ENCODE measurements around the gene SLC2A10.

Gene SLC2A10

DNA sequence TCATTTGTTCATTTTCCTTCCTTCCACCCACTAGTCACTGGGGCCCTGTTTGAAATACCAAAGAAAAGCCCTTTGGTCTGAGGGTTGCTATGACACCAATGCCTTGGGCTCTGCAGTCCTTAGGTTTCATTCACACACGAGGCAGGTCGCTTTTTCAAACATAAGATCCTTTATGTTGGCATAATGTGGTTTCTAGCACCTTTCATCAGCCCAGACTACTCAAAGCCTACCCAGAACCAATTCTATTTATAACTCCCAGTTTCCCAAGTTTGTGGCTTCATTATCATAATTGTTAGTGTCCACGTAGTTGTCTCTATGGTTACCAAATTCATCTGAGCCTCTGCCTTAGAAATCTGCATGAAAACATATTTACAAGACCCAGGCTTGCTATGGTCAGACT is 13.6 kb upstream of the SLC2A10 start:
- Histone ChIP-seq H3K4me3 (replicated peaks; ENCODE audit: insufficient read depth, low read length) (no peak overlapping the region), H3K27ac (replicated peaks) (no peak overlapping the region), H3K27me3 (ENCODE audit: insufficient read depth, poor library complexity, severe bottlenecking) (no peaks in the 10 kb centered on the region)
- no peak for DNase-seq (ENCODE audit: low read depth in 1 of 2, low spot score in 1 of 2)
- no peak for TF ChIP-seq SPI1 (IDR thresholded peaks at IDR 0.05; ENCODE audit: borderline replicate concordance, low read depth)
- no peak for TF ChIP-seq CTCF (IDR thresholded peaks at IDR 0.05; ENCODE audit: insufficient read depth, low read length)
- TF ChIP-seq, protein P1, sequence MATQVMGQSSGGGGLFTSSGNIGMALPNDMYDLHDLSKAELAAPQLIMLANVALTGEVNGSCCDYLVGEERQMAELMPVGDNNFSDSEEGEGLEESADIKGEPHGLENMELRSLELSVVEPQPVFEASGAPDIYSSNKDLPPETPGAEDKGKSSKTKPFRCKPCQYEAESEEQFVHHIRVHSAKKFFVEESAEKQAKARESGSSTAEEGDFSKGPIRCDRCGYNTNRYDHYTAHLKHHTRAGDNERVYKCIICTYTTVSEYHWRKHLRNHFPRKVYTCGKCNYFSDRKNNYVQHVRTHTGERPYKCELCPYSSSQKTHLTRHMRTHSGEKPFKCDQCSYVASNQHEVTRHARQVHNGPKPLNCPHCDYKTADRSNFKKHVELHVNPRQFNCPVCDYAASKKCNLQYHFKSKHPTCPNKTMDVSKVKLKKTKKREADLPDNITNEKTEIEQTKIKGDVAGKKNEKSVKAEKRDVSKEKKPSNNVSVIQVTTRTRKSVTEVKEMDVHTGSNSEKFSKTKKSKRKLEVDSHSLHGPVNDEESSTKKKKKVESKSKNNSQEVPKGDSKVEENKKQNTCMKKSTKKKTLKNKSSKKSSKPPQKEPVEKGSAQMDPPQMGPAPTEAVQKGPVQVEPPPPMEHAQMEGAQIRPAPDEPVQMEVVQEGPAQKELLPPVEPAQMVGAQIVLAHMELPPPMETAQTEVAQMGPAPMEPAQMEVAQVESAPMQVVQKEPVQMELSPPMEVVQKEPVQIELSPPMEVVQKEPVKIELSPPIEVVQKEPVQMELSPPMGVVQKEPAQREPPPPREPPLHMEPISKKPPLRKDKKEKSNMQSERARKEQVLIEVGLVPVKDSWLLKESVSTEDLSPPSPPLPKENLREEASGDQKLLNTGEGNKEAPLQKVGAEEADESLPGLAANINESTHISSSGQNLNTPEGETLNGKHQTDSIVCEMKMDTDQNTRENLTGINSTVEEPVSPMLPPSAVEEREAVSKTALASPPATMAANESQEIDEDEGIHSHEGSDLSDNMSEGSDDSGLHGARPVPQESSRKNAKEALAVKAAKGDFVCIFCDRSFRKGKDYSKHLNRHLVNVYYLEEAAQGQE (IDR thresholded peaks at IDR 0.05; ENCODE audit: insufficient replicate concordance, low read depth), result no peak
- no peak for TF ChIP-seq GABPA (IDR thresholded peaks at IDR 0.05; ENCODE audit: low read depth)
- TF ChIP-seq POLR2AphosphoS5 (IDR thresholded peaks at IDR 0.05; ENCODE audit: low read depth), result no peak

DNA sequence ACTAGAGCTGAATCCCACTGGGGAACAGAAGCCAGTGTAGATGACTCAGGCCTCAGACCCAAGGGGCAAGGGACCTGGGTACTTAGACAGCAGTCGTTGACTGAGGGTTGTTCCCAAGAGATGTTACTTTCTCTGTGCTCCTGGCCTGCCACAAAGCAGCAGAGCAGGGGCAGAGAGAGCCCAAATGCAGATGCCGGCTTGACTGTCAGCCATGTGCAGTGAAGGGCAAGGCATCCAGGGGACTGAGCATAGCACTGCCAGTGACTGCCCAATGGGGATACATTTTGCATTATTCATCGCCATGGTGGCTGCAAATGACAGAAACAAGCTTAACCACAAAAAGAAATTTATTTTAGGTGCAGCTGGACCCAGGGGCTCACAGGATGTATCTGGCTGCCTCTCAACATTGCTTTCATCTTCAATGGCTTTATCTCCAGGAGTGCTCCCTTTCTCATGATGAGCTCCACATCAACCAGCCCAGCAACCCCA is 12.6 kb upstream of the SLC2A10 start:
- Histone ChIP-seq H3K27me3 (ENCODE audit: insufficient read depth, poor library complexity, severe bottlenecking) (no peaks in the 10 kb centered on the region), H3K4me3 (replicated peaks; ENCODE audit: insufficient read depth, low read length) (no peak overlapping the region), H3K27ac (replicated peaks) (no peak overlapping the region)
- TF ChIP-seq, protein P1 (IDR thresholded peaks at IDR 0.05; ENCODE audit: insufficient replicate concordance, low read depth), result no peak
- TF ChIP-seq CTCF (IDR thresholded peaks at IDR 0.05; ENCODE audit: insufficient read depth, low read length), result no peak
- TF ChIP-seq SPI1 (IDR thresholded peaks at IDR 0.05; ENCODE audit: borderline replicate concordance, low read depth), result no peak
- no peak for TF ChIP-seq POLR2AphosphoS5 (IDR thresholded peaks at IDR 0.05; ENCODE audit: low read depth)
- TF ChIP-seq GABPA (IDR thresholded peaks at IDR 0.05; ENCODE audit: low read depth), result no peak
- no peak for DNase-seq (ENCODE audit: low read depth in 1 of 2, low spot score in 1 of 2)

DNA sequence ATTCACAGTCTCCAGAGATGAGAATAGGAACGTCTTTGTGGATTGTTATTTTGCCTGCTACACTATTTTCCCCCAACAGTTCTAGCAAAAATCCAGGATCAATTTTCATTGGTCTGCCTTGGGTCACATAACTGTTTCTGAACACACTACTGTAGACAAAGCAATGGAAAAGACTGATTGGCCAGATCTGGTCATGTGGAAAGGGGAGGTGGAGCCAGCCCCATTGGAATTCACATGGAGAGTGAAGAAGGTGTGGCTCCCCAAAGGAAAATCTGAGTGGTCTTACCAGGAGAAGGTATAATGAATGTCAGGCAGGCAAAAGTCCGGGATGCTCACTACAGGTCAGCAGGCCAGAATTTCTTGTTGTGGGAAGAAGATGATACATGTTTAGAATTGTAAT is 10.7 kb upstream of the SLC2A10 start:
- no peak for DNase-seq (ENCODE audit: low read depth in 1 of 2, low spot score in 1 of 2)
- H3K27me3 ChIP-seq (ENCODE audit: insufficient read depth, poor library complexity, severe bottlenecking), result no peaks in the 10 kb centered on the region
- H3K4me3 ChIP-seq (replicated peaks; ENCODE audit: insufficient read depth, low read length), result no peak overlapping the region
- no peak overlapping the region for H3K27ac ChIP-seq (replicated peaks)
- TF ChIP-seq, protein P1 (IDR thresholded peaks at IDR 0.05; ENCODE audit: insufficient replicate concordance, low read depth), result no peak
- no peak for TF ChIP-seq GABPA (IDR thresholded peaks at IDR 0.05; ENCODE audit: low read depth)
- TF ChIP-seq CTCF (IDR thresholded peaks at IDR 0.05; ENCODE audit: insufficient read depth, low read length), result no peak
- no peak for TF ChIP-seq SPI1 (IDR thresholded peaks at IDR 0.05; ENCODE audit: borderline replicate concordance, low read depth)
